PC-9 (cell line): ENCODE measurements around the gene GNAQ.

Experiments
- EZH2 ChIP-seq: fragments of 200-600 bp; sonication (generic); IDR thresholded peaks from 2 replicates; pipeline ENCODE4 v1.8.0; 2017; ENCODE audit warnings: antibody characterized with exemption, low read depth
- TF ChIP-seq, protein P1 (sequence below): fragments of 200-600 bp; sonication (generic); conservative IDR thresholded peaks from 2 replicates; pipeline ENCODE4 v1.6.1; 2017; ENCODE audit warnings: mixed run types, antibody characterized with exemption, mild to moderate bottlenecking, moderate library complexity

DNA sequence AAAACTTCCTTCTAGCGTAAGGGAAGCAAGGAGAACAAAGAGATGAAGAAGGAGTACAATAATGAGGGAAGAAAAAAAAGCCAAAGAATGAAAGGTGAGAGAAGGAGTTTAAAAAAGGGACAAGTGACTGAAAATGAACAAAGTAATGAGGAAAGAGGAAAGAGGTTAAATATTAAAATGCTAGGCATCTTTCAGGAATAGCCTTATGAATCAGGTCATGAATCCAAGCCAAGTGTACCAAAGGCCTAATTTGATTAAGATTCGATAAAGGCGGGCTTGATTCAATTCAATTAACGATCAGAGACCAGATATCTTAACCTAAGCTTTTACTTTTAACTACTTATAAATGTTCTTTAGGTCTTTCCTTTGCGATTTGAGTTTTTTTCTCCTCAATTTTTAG lies 241.7 kb downstream of the GNAQ start:
- TF ChIP-seq EZH2 = no peak
- TF ChIP-seq, protein P1, sequence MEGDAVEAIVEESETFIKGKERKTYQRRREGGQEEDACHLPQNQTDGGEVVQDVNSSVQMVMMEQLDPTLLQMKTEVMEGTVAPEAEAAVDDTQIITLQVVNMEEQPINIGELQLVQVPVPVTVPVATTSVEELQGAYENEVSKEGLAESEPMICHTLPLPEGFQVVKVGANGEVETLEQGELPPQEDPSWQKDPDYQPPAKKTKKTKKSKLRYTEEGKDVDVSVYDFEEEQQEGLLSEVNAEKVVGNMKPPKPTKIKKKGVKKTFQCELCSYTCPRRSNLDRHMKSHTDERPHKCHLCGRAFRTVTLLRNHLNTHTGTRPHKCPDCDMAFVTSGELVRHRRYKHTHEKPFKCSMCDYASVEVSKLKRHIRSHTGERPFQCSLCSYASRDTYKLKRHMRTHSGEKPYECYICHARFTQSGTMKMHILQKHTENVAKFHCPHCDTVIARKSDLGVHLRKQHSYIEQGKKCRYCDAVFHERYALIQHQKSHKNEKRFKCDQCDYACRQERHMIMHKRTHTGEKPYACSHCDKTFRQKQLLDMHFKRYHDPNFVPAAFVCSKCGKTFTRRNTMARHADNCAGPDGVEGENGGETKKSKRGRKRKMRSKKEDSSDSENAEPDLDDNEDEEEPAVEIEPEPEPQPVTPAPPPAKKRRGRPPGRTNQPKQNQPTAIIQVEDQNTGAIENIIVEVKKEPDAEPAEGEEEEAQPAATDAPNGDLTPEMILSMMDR = no peak
